K562 (cell line): ENCODE data around the gene CFL1. TPM values are rescaled to one million over a fixed set of nuclear protein-coding genes. Genes with fewer than 3 reads are reported as not detected.

Source experiments
- ATAC-seq: fragments of 200-7000 bp; cut with Tn5 transposase; 3 replicates; pipeline ENCODE4 v1.9.1; 2020; ENCODE audit warnings: moderate library complexity
- BruUV-seq: library from RNA; stranded (reverse); fragments of 400-500 nt; replicated peaks from 2 replicates; lab custom pipeline; 2021; lab: Mats Ljungman, UMichigan
- CTCF ChIA-PET: fragments of 300-600 bp; formaldehyde crosslinking; extraction: SDS; loops from one replicate; lab custom pipeline; 2021; ENCODE audit warnings: low intra/inter-chr PET ratio; lab: Yijun Ruan, JAX
- POLR2A ChIA-PET: fragments of 300-600, 350-650 bp; sonication (Branson Sonifier 250); formaldehyde crosslinking; extraction: SDS; loops from one replicate; lab custom pipeline; 2021; ENCODE audit warnings: antibody characterized with exemption, inconsistent platforms; lab: Yijun Ruan, JAX
- DNase-seq, 4 experiments: peaks; one replicate each; pipeline versions ENCODE4 v3.0.0 to v3.0.0-alpha.2; 2011 to 2018; ENCODE audit warnings: low spot score in 3 of 4, mixed read lengths in 3 of 4; ENCODE audit errors: extremely low read depth in 1 of 4
- FAIRE-seq: peaks from 2 replicates; lab custom pipeline; 2011; peaks lifted over from hg19 to GRCh38; lab: Jason Lieb, UNC
- H2AFZ ChIP-seq: 2 replicates; pipeline ENCODE4 v1.6.0; 2011; ENCODE audit warnings: low read depth, low read length, control low read depth, inconsistent platforms
- H3K27ac ChIP-seq: fragments of 200-600 bp; 3 replicates; pipeline ENCODE4 v1.8.0; 2011; ENCODE audit warnings: low read depth, mild to moderate bottlenecking, control low read depth, inconsistent platforms, low read length, moderate library complexity, mixed read lengths; ENCODE audit errors: extremely low read depth
- H3K27me3 ChIP-seq, 2 experiments: fragments of 300-600 bp in 1 of 2; 2 replicates in 1 of 2; 3 replicates in 1 of 2; pipeline versions ENCODE4 v1.6.0 to v1.8.0; 2011; ENCODE audit warnings: inconsistent platforms in 2 of 2, low read length in 2 of 2, mild to moderate bottlenecking in 1 of 2, mixed read lengths in 1 of 2, moderate library complexity in 1 of 2; ENCODE audit not compliant: control insufficient read depth in 2 of 2, insufficient read depth in 2 of 2
- H3K36me3 ChIP-seq: fragments of 300-600 bp; 3 replicates; pipeline ENCODE4 v1.8.0; 2011; ENCODE audit warnings: mild to moderate bottlenecking, low read length, inconsistent platforms; ENCODE audit not compliant: control insufficient read depth, insufficient read depth
- H3K4me1 ChIP-seq, 2 experiments: fragments of 200-600 bp in 1 of 2; replicated peaks in 1 of 2; 2 replicates in 1 of 2; 3 replicates in 1 of 2; pipeline versions ENCODE4 v1.5.1 to v1.8.0; 2011; ENCODE audit warnings: inconsistent platforms in 2 of 2, low read length in 2 of 2, mild to moderate bottlenecking in 1 of 2, mixed read lengths in 1 of 2, moderate library complexity in 1 of 2; ENCODE audit not compliant: control insufficient read depth in 2 of 2, insufficient read depth in 2 of 2
- H3K4me2 ChIP-seq: 2 replicates; pipeline ENCODE4 v1.6.1; 2011; ENCODE audit warnings: low read length, control low read depth, inconsistent platforms, mixed read lengths; ENCODE audit not compliant: insufficient read depth
- H3K4me3 ChIP-seq: fragments of 200-600 bp; sonication (generic), shearing (Covaris generic); 2 replicates; pipeline ENCODE4 v1.5.1; 2016; ENCODE audit warnings: control low read depth, inconsistent platforms
- H3K79me2 ChIP-seq: fragments of 200-600 bp; 3 replicates; pipeline ENCODE4 v1.8.0; 2011; ENCODE audit warnings: low read length, inconsistent platforms; ENCODE audit not compliant: control insufficient read depth, insufficient read depth
- H3K9ac ChIP-seq, 2 experiments: 2 replicates each; pipeline versions ENCODE4 v1.6.0 to v1.6.1; 2011; ENCODE audit warnings: low read depth in 2 of 2, low read length in 2 of 2, control low read depth in 1 of 2, inconsistent platforms in 1 of 2, mild to moderate bottlenecking in 1 of 2, mixed read lengths in 1 of 2; ENCODE audit not compliant: insufficient read depth in 1 of 2
- H3K9me1 ChIP-seq: one replicate; pipeline ENCODE4 v1.6.0; 2011; ENCODE audit warnings: inconsistent platforms, mild to moderate bottlenecking, low read length, moderate library complexity; ENCODE audit not compliant: control insufficient read depth, insufficient read depth
- H3K9me3 ChIP-seq: replicated peaks from 2 replicates; pipeline ENCODE4 v1.5.1; 2011; ENCODE audit warnings: low read depth, low read length, inconsistent platforms; ENCODE audit not compliant: control insufficient read depth, insufficient read depth
- H4K20me1 ChIP-seq: replicated peaks from 2 replicates; pipeline ENCODE4 v1.6.1; 2011; ENCODE audit warnings: low read length, inconsistent platforms, mixed read lengths; ENCODE audit not compliant: control insufficient read depth, insufficient read depth
- DMBX1 ChIP-seq: fragments of 250-450 bp; sonication (Bioruptor Pico); IDR thresholded peaks from 2 replicates; pipeline ENCODE4 v1.8.0; 2022; ENCODE audit warnings: inconsistent platforms, mild to moderate bottlenecking, moderate library complexity, borderline replicate concordance
- GTF2A2 ChIP-seq: IDR thresholded peaks from 2 replicates; pipeline ENCODE4 v1.6.1; 2016; ENCODE audit warnings: mild to moderate bottlenecking, missing genetic modification characterization, missing compliant biosample characterization
- HMBOX1 ChIP-seq: sonication (generic); IDR thresholded peaks from 2 replicates; pipeline ENCODE4 v1.6.1; 2016
- POLR2G ChIP-seq: fragments of 200-400 bp; formaldehyde crosslinking; IDR thresholded peaks from 2 replicates; pipeline ENCODE4 v1.6.1; 2017; ENCODE audit warnings: low read depth, mild to moderate bottlenecking, antibody characterized with exemption, low read length, moderate library complexity
- TFAP4 ChIP-seq: sonication (generic); formaldehyde crosslinking; IDR thresholded peaks from 2 replicates; pipeline ENCODE4 v1.8.0; 2022; ENCODE audit warnings: missing genetic modification reagents, mild to moderate bottlenecking, moderate library complexity, borderline replicate concordance
- ZNF263 ChIP-seq: sonication (generic); formaldehyde crosslinking; IDR thresholded peaks from 2 replicates; pipeline ENCODE4 v1.8.0; 2022; ENCODE audit warnings: mild to moderate bottlenecking, missing genetic modification reagents, borderline replicate concordance
- WGBS: fragments of 100-300 bp; shearing (Covaris generic); methylation state at CpG from one replicate; pipeline ENCODE4 v1.1.6; 2016; ENCODE audit warnings: low coverage, mixed read lengths; ENCODE audit not compliant: insufficient coverage; ENCODE audit errors: missing lambda C conversion rate; 5-methylcytosine and 5-hydroxymethylcytosine counted together
- in situ Hi-C: fragments of 300-500 bp; cut with MboI; formaldehyde crosslinking; loops from 4 replicates; pipeline ENCODE4 v1.15.0; 2018; ENCODE audit warnings: inconsistent platforms, mixed read lengths
- intact Hi-C: fragments of 100-400 bp; cut with micrococcal nuclease; formaldehyde crosslinking; loops from 2 replicates; pipeline ENCODE4 v1.14.2; 2022
- polyA plus RNA-seq, 8 experiments: library from polyadenylated mRNA; depleted of rRNA in 4 of 8; stranded (reverse) in 5 of 8; unstranded in 3 of 8; fragments of >200 nt; fragmentation: Nextera tagmentation in 2 of 8; fragmentation: Illumina TruSeq in 1 of 8; extraction: Ambion mirVana in 2 of 8; extraction: Trizol in 1 of 8; gene quantifications; 2 replicates each; pipeline versions ENCODE4 v1.2.1 to v1.2.3, GENCODE V29; 2011 to 2014; ENCODE audit warnings: inconsistent platforms in 1 of 8, missing spikeins in 1 of 8
- total RNA-seq, 7 experiments: library from RNA; depleted of rRNA in 6 of 7; stranded (reverse); fragments of >200 nt in 6 of 7; fragmentation: Illumina TruSeq in 2 of 7; extraction: Trizol in 2 of 7; gene quantifications; 2 replicates each; pipeline versions ENCODE4 v1.2.1 to v1.2.3, GENCODE V29; 2011 to 2021; ENCODE audit warnings: low replicate concordance in 1 of 7

Gene CFL1
- total and polyA plus RNA-seq, 9 of the 15 experiments (the other 6 are each of a cell fraction or from before 2014, with no cell fraction given) = 105 to 1,101 (median 859) TPM

- BruUV-seq = no TSS peak
- WGBS = 61% methylated on average over 7 of the region's 7 CpGs
- ChIA-PET CTCF (no interaction called here), POLR2A (interaction anchor here (0.6 to 14.4 kb wide), 5 partner anchors 8 to 20 kb away, joined by 3 to 147 read pairs (median 6); partner anchors contain the start of genes CCDC85B and FIBP)
- H3K4me3 ChIP-seq = no peak overlapping the region
- ATAC-seq = no peak
- peak overlapping the region in 1 of 2 experiments; percentile 77; a peak in 1 of 4 replicates for H3K9ac ChIP-seq
- H3K27me3 ChIP-seq = no peaks in the 10 kb centered on the region
- TF ChIP-seq POLR2G (peak; percentile 2; the same call in 1 of the 2 replicates), GTF2A2 (tag) (no peak)
- TF ChIP-seq, all 486 proteins: peak for 1
- Histone ChIP-seq H3K9me1 (no peaks in the 10 kb centered on the region), H2AFZ (no peak overlapping the region), H3K4me2 (no peak overlapping the region), H3K79me2 (no peaks in the 10 kb centered on the region), H3K4me1 (peaks cover 0 to 23% of the 10 kb centered on the region in 2 experiments; a peak in 3 of 5 replicates), H3K36me3 (peaks cover 29% of the 10 kb centered on the region), H3K9me3 (no peaks in the 10 kb centered on the region), H4K20me1 (peaks cover 3% of the 10 kb centered on the region; the same call in 1 of the 2 replicates), H3K27ac (no peak overlapping the region)
- no peak for DNase-seq
- no peak for FAIRE-seq
- intact Hi-C loops (no loop called here), in situ Hi-C loops (loop anchor here (5.0 kb wide), 1 partner anchor 107 kb away; no protein-coding TSS in a partner anchor)
These were observed 22.0 kb upstream of the CFL1 start for GRCh38 chr11:65880027-65880426.

- no TSS peak for BruUV-seq
- DNase-seq = no peak
- Histone ChIP-seq H3K9ac (peak within 1 kb of the TSS in 1 of 2 experiments; percentile 77; a peak in 2 of 4 replicates), H3K4me1 (peaks cover 0 to 19% of the 10 kb centered on the region in 2 experiments; a peak in 2 of 5 replicates), H3K27me3 (no peaks in the 10 kb centered on the region), H2AFZ (no peak within 1 kb of the TSS), H3K4me3 (no peak within 1 kb of the TSS), H3K27ac (no peak within 1 kb of the TSS), H3K36me3 (peaks cover 25% of the 10 kb centered on the region), H3K9me3 (no peaks in the 10 kb centered on the region), H3K79me2 (no peaks in the 10 kb centered on the region), H4K20me1 (peaks cover 3% of the 10 kb centered on the region; the same call in 1 of the 2 replicates), H3K4me2 (no peak within 1 kb of the TSS), H3K9me1 (no peaks in the 10 kb centered on the region)
- 0 out of 2 replicates have a peak, but pooled peaks have one; percentile 23 for TF ChIP-seq TFAP4 (CRISPR knock-in tag)
- TF ChIP-seq POLR2G = peak; percentile 55
- no peak for TF ChIP-seq DMBX1
- TF ChIP-seq HMBOX1 = no peak
- TF ChIP-seq ZNF263 (CRISPR knock-in tag) = no peak
- in situ Hi-C loops (loop anchor here (5.0 kb wide), 1 partner anchor 108 kb away; no protein-coding TSS in a partner anchor), intact Hi-C loops (no loop called here)
- CTCF ChIA-PET = no interaction called here
- no peak for FAIRE-seq
- 32% methylated on average over 6 of the region's 7 CpGs for WGBS
- POLR2A ChIA-PET = interaction anchor here (0.6 to 14.4 kb wide), 5 partner anchors 9 to 20 kb away, joined by 3 to 147 read pairs (median 6); partner anchors contain the start of genes CCDC85B and FIBP
- ATAC-seq = no peak
These were observed 21.6 kb upstream of the CFL1 start, which contains the start of gene CTSW for GRCh38 chr11:65879617-65880016. Gene CTSW (plus strand): TSS chr11:65879837. CDS start chr11:65879855, 18 bp downstream.
